ENCODE measurements around the gene DCHS2.

Gene DCHS2

DNA sequence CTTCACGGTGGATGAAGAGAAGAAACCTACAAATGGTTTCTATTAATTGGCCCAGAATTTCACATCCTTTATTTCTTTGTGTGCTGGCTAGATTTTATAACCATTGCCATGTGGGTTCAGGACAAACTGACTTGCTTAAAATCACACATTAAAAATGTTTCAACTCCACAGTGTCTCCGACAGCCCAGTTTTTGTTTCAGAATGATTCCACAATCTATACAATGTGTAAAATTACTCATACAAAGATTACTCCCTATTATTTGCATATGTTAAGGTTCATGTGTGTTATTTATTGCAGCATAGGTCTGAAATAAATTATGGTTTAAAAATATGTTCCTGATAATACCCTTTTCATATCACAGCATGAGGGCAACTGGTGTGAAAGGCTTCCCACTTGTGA lies 20.6 kb downstream of the DCHS2 start:
- no peak overlapping the region for H3K9ac ChIP-seq (ENCODE audit: low read depth, low read length)
- H3K27ac ChIP-seq (ENCODE audit: low read depth, low read length), result no peak overlapping the region
- no peak overlapping the region for H3K4me3 ChIP-seq (ENCODE audit: low read depth, low read length)
- H3K27me3 ChIP-seq (ENCODE audit: control insufficient read depth, insufficient read depth, low read length), result no peaks in the 10 kb centered on the region
- H3K4me1 ChIP-seq (ENCODE audit: control insufficient read depth, insufficient read depth, low read length), result peaks cover 7% of the 10 kb centered on the region; the same call in 1 of the 2 replicates
- H3K36me3 ChIP-seq (ENCODE audit: control insufficient read depth, insufficient read depth, low read length), result no peaks in the 10 kb centered on the region
- H3K9me3 ChIP-seq (ENCODE audit: control insufficient read depth, insufficient read depth, low read length), result no peaks in the 10 kb centered on the region

DNA sequence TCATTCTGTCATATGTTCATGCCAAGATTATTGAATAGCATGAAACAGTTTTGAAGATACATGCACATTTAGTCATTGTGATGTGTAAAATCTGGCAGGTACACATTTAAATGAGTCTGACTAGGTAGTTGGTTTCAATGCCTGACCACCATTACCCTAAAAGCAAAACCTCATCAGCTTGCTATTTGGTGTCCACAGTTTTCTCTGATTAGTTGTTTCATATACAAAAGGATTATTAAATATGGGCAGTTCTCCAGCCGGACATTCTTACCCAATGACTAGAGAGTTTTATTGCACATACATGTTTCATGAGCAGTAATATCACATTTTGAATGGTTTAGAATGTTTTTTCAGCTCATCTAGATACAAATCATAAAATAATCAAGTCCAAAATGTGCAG lies 23.7 kb downstream of the DCHS2 start:
- H3K27me3 ChIP-seq (ENCODE audit: control insufficient read depth, insufficient read depth, low read length), result no peaks in the 10 kb centered on the region
- peaks cover 7% of the 10 kb centered on the region; the same call in 1 of the 2 replicates for H3K4me1 ChIP-seq (ENCODE audit: control insufficient read depth, insufficient read depth, low read length)
- H3K36me3 ChIP-seq (ENCODE audit: control insufficient read depth, insufficient read depth, low read length), result no peaks in the 10 kb centered on the region
- H3K9ac ChIP-seq (ENCODE audit: low read depth, low read length), result no peak overlapping the region
- H3K27ac ChIP-seq (ENCODE audit: low read depth, low read length), result no peak overlapping the region
- H3K9me3 ChIP-seq (ENCODE audit: control insufficient read depth, insufficient read depth, low read length), result no peaks in the 10 kb centered on the region
- H3K4me3 ChIP-seq (ENCODE audit: low read depth, low read length), result no peak overlapping the region

DNA sequence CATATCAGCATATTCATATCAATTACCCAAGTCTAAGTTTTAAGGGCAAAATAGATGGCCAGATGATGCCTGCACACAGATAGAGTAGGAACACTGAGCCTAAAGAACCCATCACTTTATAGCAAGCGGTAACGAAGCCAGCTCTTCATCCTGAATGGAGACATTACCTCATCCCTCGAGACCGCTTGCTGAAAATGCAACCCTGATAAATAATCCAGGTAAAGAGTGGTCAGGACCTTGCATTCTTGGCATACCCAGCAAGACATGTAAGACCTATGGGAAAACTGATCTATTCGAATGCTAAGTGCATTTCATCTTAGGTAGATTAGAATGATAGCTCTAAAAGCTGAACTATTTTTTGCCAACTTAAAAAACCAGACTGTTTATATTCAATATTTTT lies 25.3 kb downstream of the DCHS2 start:
- no peak overlapping the region for H3K4me3 ChIP-seq (ENCODE audit: low read depth, low read length)
- H3K9me3 ChIP-seq (ENCODE audit: control insufficient read depth, insufficient read depth, low read length), result no peaks in the 10 kb centered on the region
- no peaks in the 10 kb centered on the region for H3K36me3 ChIP-seq (ENCODE audit: control insufficient read depth, insufficient read depth, low read length)
- H3K4me1 ChIP-seq (ENCODE audit: control insufficient read depth, insufficient read depth, low read length), result peaks cover 7% of the 10 kb centered on the region; the same call in 1 of the 2 replicates
- no peak overlapping the region for H3K9ac ChIP-seq (ENCODE audit: low read depth, low read length)
- H3K27ac ChIP-seq (ENCODE audit: low read depth, low read length), result no peak overlapping the region
- H3K27me3 ChIP-seq (ENCODE audit: control insufficient read depth, insufficient read depth, low read length), result no peaks in the 10 kb centered on the region

DNA sequence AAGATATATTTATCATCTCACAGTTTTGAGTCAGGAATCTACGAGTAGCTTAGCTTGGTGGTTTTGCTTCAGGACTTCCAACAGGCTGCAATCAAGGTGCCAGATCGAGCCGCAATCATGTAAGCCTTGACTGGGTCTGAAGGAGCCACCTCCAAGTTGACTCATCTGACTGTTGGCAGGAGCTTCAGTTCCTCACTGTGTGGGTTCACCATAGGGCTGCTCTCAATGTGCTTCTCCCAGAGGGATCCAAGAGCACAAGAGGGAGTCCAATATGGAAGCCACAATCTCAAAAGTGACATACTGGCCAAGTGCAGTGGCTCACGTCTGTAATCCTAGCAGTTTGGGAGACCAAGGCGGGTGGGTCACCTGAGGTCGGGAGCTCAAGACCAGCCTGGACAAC lies 26.5 kb downstream of the DCHS2 start:
- Histone ChIP-seq H3K36me3 (ENCODE audit: control insufficient read depth, insufficient read depth, low read length) (no peaks in the 10 kb centered on the region), H3K4me1 (ENCODE audit: control insufficient read depth, insufficient read depth, low read length) (peaks cover 7% of the 10 kb centered on the region; the same call in 1 of the 2 replicates), H3K27ac (ENCODE audit: low read depth, low read length) (no peak overlapping the region), H3K4me3 (ENCODE audit: low read depth, low read length) (no peak overlapping the region), H3K27me3 (ENCODE audit: control insufficient read depth, insufficient read depth, low read length) (no peaks in the 10 kb centered on the region), H3K9me3 (ENCODE audit: control insufficient read depth, insufficient read depth, low read length) (no peaks in the 10 kb centered on the region), H3K9ac (ENCODE audit: low read depth, low read length) (no peak overlapping the region)

DNA sequence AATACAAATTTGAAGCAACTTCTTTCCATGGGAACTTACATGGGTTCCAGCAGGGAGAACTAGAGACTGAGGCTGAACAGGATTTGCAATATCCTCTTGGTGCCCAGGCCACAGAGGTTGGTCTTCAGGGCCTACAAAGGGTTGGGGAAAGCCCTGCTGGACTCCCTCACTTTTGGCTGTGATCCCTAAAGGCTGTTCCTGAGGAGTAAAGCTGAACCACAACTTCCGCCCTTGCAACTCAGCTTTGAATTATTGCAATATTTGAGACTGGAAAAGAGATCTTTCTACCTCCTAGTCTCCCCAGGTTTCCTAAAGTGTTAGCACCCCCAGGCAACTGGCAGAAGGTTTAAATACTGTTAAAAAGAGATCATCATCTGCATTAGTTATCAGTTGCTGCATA lies 26.9 kb downstream of the DCHS2 start:
- Histone ChIP-seq H3K27me3 (ENCODE audit: control insufficient read depth, insufficient read depth, low read length) (no peaks in the 10 kb centered on the region), H3K27ac (ENCODE audit: low read depth, low read length) (no peak overlapping the region), H3K4me3 (ENCODE audit: low read depth, low read length) (no peak overlapping the region), H3K9me3 (ENCODE audit: control insufficient read depth, insufficient read depth, low read length) (no peaks in the 10 kb centered on the region), H3K9ac (ENCODE audit: low read depth, low read length) (no peak overlapping the region), H3K4me1 (ENCODE audit: control insufficient read depth, insufficient read depth, low read length) (peaks cover 7% of the 10 kb centered on the region; the same call in 1 of the 2 replicates), H3K36me3 (ENCODE audit: control insufficient read depth, insufficient read depth, low read length) (no peaks in the 10 kb centered on the region)

DNA sequence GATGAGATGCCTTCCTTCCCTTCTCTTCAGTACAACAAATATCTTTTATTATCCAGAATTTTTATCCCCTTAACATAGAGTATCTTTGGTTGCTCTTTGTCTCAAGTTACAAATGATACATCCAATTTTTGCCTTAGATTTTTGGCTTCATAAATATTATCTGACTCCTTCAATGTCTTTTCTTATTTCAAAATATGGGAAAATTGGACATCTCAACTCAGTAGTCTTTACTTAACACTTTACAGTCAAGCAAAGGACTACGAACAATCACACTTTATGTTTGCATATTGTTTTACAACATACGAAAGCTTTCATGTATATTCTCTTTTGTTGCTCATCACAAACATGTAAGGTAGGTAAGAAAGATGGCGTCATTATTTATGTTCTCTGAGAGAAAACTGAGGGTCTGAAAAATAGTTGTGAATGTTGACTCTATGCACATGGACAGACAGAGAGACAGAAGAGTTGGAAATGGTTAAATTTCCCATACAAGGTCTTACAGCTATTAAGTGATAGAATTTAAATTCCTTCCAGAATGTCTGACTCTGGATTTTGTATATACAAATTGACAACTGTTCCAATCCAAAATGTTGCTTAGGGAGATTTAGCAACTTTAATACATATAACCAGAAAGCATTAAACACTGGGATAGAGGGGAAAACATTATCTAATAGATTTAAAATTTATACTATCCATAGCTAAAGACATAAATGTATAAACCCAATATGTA lies 29.4 kb downstream of the DCHS2 start:
- H3K27me3 ChIP-seq (ENCODE audit: control insufficient read depth, insufficient read depth, low read length), result no peaks in the 10 kb centered on the region
- H3K4me3 ChIP-seq (ENCODE audit: low read depth, low read length), result no peak overlapping the region
- H3K27ac ChIP-seq (ENCODE audit: low read depth, low read length), result no peak overlapping the region
- no peaks in the 10 kb centered on the region for H3K9me3 ChIP-seq (ENCODE audit: control insufficient read depth, insufficient read depth, low read length)
- H3K36me3 ChIP-seq (ENCODE audit: control insufficient read depth, insufficient read depth, low read length), result no peaks in the 10 kb centered on the region
- peaks cover 14% of the 10 kb centered on the region for H3K4me1 ChIP-seq (ENCODE audit: control insufficient read depth, insufficient read depth, low read length)
- H3K9ac ChIP-seq (ENCODE audit: low read depth, low read length), result no peak overlapping the region

DNA sequence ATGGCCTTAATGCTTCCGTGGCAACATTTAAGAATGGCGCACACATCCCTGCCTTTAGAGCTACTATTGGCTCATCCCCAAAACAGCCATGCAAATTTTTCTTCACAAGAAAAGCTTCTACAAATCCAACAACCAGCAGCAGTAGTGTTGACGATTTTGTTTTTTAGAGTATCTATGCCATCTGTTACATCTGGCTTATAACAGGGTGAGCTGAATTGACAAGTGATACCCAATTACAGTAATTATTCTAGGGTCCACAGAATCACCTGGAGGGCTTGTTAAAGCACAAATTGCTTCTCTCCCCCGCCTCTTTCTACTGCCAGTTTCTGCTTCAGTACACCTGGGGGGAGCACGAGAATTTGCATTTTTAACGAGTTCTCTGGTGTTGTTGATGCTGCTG lies 34.1 kb downstream of the DCHS2 start:
- Histone ChIP-seq H3K27me3 (ENCODE audit: control insufficient read depth, insufficient read depth, low read length) (no peaks in the 10 kb centered on the region), H3K9ac (ENCODE audit: low read depth, low read length) (no peak overlapping the region), H3K4me3 (ENCODE audit: low read depth, low read length) (no peak overlapping the region), H3K36me3 (ENCODE audit: control insufficient read depth, insufficient read depth, low read length) (no peaks in the 10 kb centered on the region), H3K9me3 (ENCODE audit: control insufficient read depth, insufficient read depth, low read length) (no peaks in the 10 kb centered on the region), H3K4me1 (ENCODE audit: control insufficient read depth, insufficient read depth, low read length) (peaks cover 8% of the 10 kb centered on the region), H3K27ac (ENCODE audit: low read depth, low read length) (no peak overlapping the region)

DNA sequence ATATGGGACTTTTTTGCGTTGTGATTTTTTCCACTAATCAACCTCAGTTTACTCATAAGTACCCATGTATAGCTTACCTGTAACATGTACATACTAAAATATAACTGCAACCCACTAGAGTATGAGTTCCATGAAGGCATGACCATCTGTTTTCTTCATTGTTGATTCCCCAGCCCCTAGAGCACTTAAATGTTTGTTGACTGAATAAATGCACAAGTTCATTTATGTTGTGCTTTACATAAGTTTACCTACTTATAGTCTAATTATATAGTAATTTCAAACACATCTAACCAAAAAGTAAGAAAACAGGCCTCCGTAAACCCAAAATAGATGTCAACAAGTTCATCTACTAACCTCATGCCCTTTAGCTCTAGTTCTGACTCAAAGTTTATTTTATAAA lies 34.7 kb downstream of the DCHS2 start:
- H3K9me3 ChIP-seq (ENCODE audit: control insufficient read depth, insufficient read depth, low read length), result no peaks in the 10 kb centered on the region
- peaks cover 8% of the 10 kb centered on the region for H3K4me1 ChIP-seq (ENCODE audit: control insufficient read depth, insufficient read depth, low read length)
- no peak overlapping the region for H3K27ac ChIP-seq (ENCODE audit: low read depth, low read length)
- H3K9ac ChIP-seq (ENCODE audit: low read depth, low read length), result no peak overlapping the region
- H3K27me3 ChIP-seq (ENCODE audit: control insufficient read depth, insufficient read depth, low read length), result no peaks in the 10 kb centered on the region
- H3K36me3 ChIP-seq (ENCODE audit: control insufficient read depth, insufficient read depth, low read length), result no peaks in the 10 kb centered on the region
- no peak overlapping the region for H3K4me3 ChIP-seq (ENCODE audit: low read depth, low read length)

DNA sequence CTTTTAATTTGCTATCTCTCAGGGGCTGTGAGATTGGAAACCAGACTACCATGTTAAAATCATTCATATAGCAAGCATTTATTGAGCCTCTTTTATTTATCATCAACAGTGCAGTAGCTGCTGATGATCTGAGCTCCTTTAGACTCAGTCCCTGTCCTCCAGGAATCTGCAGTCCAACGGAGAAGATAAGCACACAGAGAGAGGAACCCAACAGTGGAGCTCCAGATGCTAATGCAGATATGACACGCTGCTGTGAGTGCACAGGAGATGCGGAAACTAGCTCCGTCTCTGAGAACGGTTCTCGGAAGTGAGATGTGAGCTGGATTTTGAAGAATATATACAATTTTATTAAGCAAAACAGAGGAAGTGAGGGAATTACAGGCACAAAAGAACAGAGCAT lies 35.4 kb downstream of the DCHS2 start:
- Histone ChIP-seq H3K4me1 (ENCODE audit: control insufficient read depth, insufficient read depth, low read length) (peaks cover 8% of the 10 kb centered on the region), H3K27me3 (ENCODE audit: control insufficient read depth, insufficient read depth, low read length) (no peaks in the 10 kb centered on the region), H3K4me3 (ENCODE audit: low read depth, low read length) (no peak overlapping the region), H3K27ac (ENCODE audit: low read depth, low read length) (no peak overlapping the region), H3K9ac (ENCODE audit: low read depth, low read length) (no peak overlapping the region), H3K9me3 (ENCODE audit: control insufficient read depth, insufficient read depth, low read length) (no peaks in the 10 kb centered on the region), H3K36me3 (ENCODE audit: control insufficient read depth, insufficient read depth, low read length) (no peaks in the 10 kb centered on the region)

DNA sequence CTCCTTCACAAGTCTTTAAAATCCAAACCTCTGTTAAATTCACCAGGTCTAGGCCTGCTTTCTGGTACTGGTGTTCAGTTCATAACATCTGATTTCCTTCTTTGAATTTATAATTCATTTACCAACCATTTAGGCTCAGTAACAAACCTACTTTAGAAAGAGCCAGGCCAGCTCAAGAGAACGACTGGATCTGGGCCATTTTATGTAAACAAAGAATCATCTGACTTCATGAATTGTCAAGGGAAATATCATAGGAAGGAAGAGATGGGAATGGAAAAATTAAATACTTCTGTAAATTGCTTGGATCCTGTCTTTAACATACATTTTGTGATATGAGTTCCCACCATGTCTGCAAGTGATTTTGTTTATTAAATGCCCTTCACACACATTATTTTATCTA lies 36.5 kb downstream of the DCHS2 start:
- Histone ChIP-seq H3K9me3 (ENCODE audit: control insufficient read depth, insufficient read depth, low read length) (no peaks in the 10 kb centered on the region), H3K4me3 (ENCODE audit: low read depth, low read length) (no peak overlapping the region), H3K4me1 (ENCODE audit: control insufficient read depth, insufficient read depth, low read length) (peaks cover 8% of the 10 kb centered on the region), H3K36me3 (ENCODE audit: control insufficient read depth, insufficient read depth, low read length) (no peaks in the 10 kb centered on the region), H3K9ac (ENCODE audit: low read depth, low read length) (no peak overlapping the region), H3K27ac (ENCODE audit: low read depth, low read length) (no peak overlapping the region), H3K27me3 (ENCODE audit: control insufficient read depth, insufficient read depth, low read length) (no peaks in the 10 kb centered on the region)

DNA sequence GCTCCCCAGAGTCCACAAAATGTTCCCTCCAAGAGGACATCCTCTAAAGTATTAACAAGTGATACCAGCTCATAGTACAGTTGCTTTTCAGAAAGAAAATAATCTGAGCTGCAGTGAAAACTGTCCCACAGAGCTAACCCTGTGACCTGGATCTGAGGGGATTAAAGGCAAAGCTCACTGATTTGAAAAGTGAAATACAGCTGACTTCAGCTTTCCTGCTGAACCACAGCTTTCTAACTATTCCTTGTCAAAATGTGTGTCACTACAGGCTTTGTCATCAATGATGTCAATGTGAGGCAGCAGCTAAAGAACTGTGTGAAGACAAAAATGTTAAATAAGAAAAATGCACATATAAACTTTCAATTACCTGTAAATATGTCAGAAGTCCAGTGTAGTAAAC lies 36.9 kb downstream of the DCHS2 start:
- Histone ChIP-seq H3K27me3 (ENCODE audit: control insufficient read depth, insufficient read depth, low read length) (no peaks in the 10 kb centered on the region), H3K27ac (ENCODE audit: low read depth, low read length) (no peak overlapping the region), H3K9ac (ENCODE audit: low read depth, low read length) (no peak overlapping the region), H3K9me3 (ENCODE audit: control insufficient read depth, insufficient read depth, low read length) (no peaks in the 10 kb centered on the region), H3K36me3 (ENCODE audit: control insufficient read depth, insufficient read depth, low read length) (no peaks in the 10 kb centered on the region), H3K4me3 (ENCODE audit: low read depth, low read length) (no peak overlapping the region), H3K4me1 (ENCODE audit: control insufficient read depth, insufficient read depth, low read length) (peaks cover 8% of the 10 kb centered on the region)
